Smooth muscle cell (in vitro differentiated cells): ENCODE measurements around the gene VGLL4. TPM values are rescaled to one million over a fixed set of nuclear protein-coding genes. Genes with fewer than 3 reads are reported as not detected.
A peak's percentile ranks its signal among the peaks of the same experiment; 100 is the strongest.

Experiments
- DNase-seq: peaks from one replicate; lab custom pipeline; 2025; ENCODE audit not compliant: unreplicated experiment; lab: John Stamatoyannopoulos, UW
- H2AFZ ChIP-seq: fragments of 200-600 bp; sonication (generic); 2 replicates; pipeline ENCODE4 v1.6.0; 2016; ENCODE audit warnings: antibody characterized with exemption, low read depth, mild to moderate bottlenecking
- H3F3A ChIP-seq: fragments of 200-600 bp; sonication (generic); 2 replicates; pipeline ENCODE4 v1.6.0; 2017; ENCODE audit warnings: antibody characterized with exemption, low read depth
- H3K27ac ChIP-seq: fragments of 200-600 bp; sonication (generic); 2 replicates; pipeline ENCODE4 v1.5.1; 2016; ENCODE audit warnings: low read depth, mild to moderate bottlenecking
- H3K27me3 ChIP-seq: fragments of 200-600 bp; sonication (generic); 2 replicates; pipeline ENCODE4 v1.6.1; 2016; ENCODE audit warnings: low read depth, mild to moderate bottlenecking
- H3K36me3 ChIP-seq: fragments of 200-600 bp; sonication (generic); 2 replicates; pipeline ENCODE4 v1.5.1; 2016; ENCODE audit warnings: low read depth
- H3K4me1 ChIP-seq: fragments of 200-600 bp; sonication (generic); 2 replicates; pipeline ENCODE4 v1.5.1; 2016; ENCODE audit warnings: low read depth
- H3K4me2 ChIP-seq: fragments of 200-600 bp; sonication (generic); 2 replicates; pipeline ENCODE4 v1.6.0; 2016; ENCODE audit warnings: mild to moderate bottlenecking
- H3K4me3 ChIP-seq: fragments of 200-600 bp; sonication (generic); 2 replicates; pipeline ENCODE4 v1.5.1; 2016; ENCODE audit warnings: mild to moderate bottlenecking
- H3K79me2 ChIP-seq: fragments of 200-600 bp; sonication (generic); 2 replicates; pipeline ENCODE4 v1.6.0; 2016; ENCODE audit warnings: low read depth, mild to moderate bottlenecking
- H3K9ac ChIP-seq: fragments of 200-600 bp; sonication (generic); 2 replicates; pipeline ENCODE4 v1.6.0; 2016; ENCODE audit warnings: low read depth
- H3K9me3 ChIP-seq: fragments of 200-600 bp; sonication (generic); replicated peaks from 2 replicates; pipeline ENCODE4 v1.5.1; 2016; ENCODE audit warnings: low read depth
- H4K20me1 ChIP-seq: fragments of 200-600 bp; sonication (generic); 2 replicates; pipeline ENCODE4 v1.6.0; 2016; ENCODE audit warnings: low read depth
- CTCF ChIP-seq: fragments of 200-600 bp; sonication (generic); IDR thresholded peaks from 2 replicates; pipeline ENCODE4 v1.5.1; 2017; ENCODE audit warnings: borderline replicate concordance, mild to moderate bottlenecking, antibody characterized with exemption; ENCODE audit not compliant: insufficient read depth, poor library complexity, severe bottlenecking
- WGBS: methylation state at CpG from one replicate; pipeline ENCODE4 v1.1.7; 2016; ENCODE audit warnings: low lambda C conversion rate; 5-methylcytosine and 5-hydroxymethylcytosine counted together
- polyA plus RNA-seq: library from polyadenylated mRNA; unstranded; fragments of >200 nt; fragmentation: Nextera tagmentation; extraction: Ambion mirVana; gene quantifications from 2 replicates; pipeline ENCODE4 v1.2.1, GENCODE V29; 2016
- total RNA-seq: library from RNA; depleted of rRNA; stranded (reverse); fragments of >200 nt; gene quantifications from 2 replicates; pipeline ENCODE4 v1.2.3, GENCODE V29; 2014

The VGLL4 gene
- total and polyA plus RNA-seq, 2 experiments from 2014 or later: 72.0 to 109 TPM

- Histone ChIP-seq H3K4me3 (no peak overlapping the region), H3K4me1 (peaks cover 6% of the 10 kb centered on the region), H3K9me3 (no peaks in the 10 kb centered on the region), H3K9ac (peak overlapping the region; percentile 91), H4K20me1 (peaks cover 64% of the 10 kb centered on the region), H3K4me2 (peak overlapping the region; percentile 62), H3K27ac (peak overlapping the region; percentile 98), H3K27me3 (no peaks in the 10 kb centered on the region), H2AFZ (no peak overlapping the region), H3K79me2 (peaks cover 86% of the 10 kb centered on the region), H3F3A (peaks cover 40% of the 10 kb centered on the region), H3K36me3 (no peaks in the 10 kb centered on the region)
- DNase-seq: no peak
- TF ChIP-seq CTCF: no peak
- WGBS: 44% methylated on average over 13 of the region's 13 CpGs
Observed at GRCh38 chr3:11570251-11570650, 73.5 kb downstream of the VGLL4 start.

GRCh38 chr3:11569156-11569741, 74.5 kb downstream of the VGLL4 start:
- TF ChIP-seq CTCF: no peak
- 83% methylated on average over 13 of the region's 13 CpGs for WGBS
- H2AFZ ChIP-seq: no peak overlapping the region
- H3K4me1 ChIP-seq: peaks cover 6% of the 10 kb centered on the region
- peak overlapping the region; percentile 58 for H3K4me2 ChIP-seq
- H4K20me1 ChIP-seq: peaks cover 62% of the 10 kb centered on the region
- no peaks in the 10 kb centered on the region for H3K27me3 ChIP-seq
- peak overlapping the region; percentile 91 for H3K9ac ChIP-seq
- H3K79me2 ChIP-seq: peaks cover 87% of the 10 kb centered on the region
- H3K4me3 ChIP-seq: no peak overlapping the region
- H3K27ac ChIP-seq: peak overlapping the region; percentile 98
- H3K9me3 ChIP-seq: no peaks in the 10 kb centered on the region
- no peaks in the 10 kb centered on the region for H3K36me3 ChIP-seq
- DNase-seq: no peak
- H3F3A ChIP-seq: peaks cover 39% of the 10 kb centered on the region

GRCh38 chr3:11568503-11569155, 75.1 kb downstream of the VGLL4 start:
- WGBS: 16% methylated on average over 29 of the region's 29 CpGs
- no peak for TF ChIP-seq CTCF
- no peak overlapping the region for H3K4me3 ChIP-seq

More at GRCh38 chr3:11568503-11569155, 75.1 kb downstream of the VGLL4 start:
- Histone ChIP-seq H3K9me3 (no peaks in the 10 kb centered on the region), H3K27ac (peak overlapping the region; percentile 98), H3K9ac (peak overlapping the region; percentile 91), H3K27me3 (no peaks in the 10 kb centered on the region), H3K4me1 (peaks cover 6% of the 10 kb centered on the region), H3F3A (peaks cover 39% of the 10 kb centered on the region), H4K20me1 (peaks cover 61% of the 10 kb centered on the region), H3K4me2 (peak overlapping the region; percentile 58), H2AFZ (no peak overlapping the region), H3K79me2 (peaks cover 87% of the 10 kb centered on the region), H3K36me3 (no peaks in the 10 kb centered on the region)
- DNase-seq: peak; percentile 71
